Measurements from ENCODE around the gene CRYBG1. TPM values are rescaled to one million over a fixed set of nuclear protein-coding genes. Genes with fewer than 3 reads are reported as not detected.

CRYBG1 gene
- total RNA-seq, 1 donor = 11.9 TPM

DNA sequence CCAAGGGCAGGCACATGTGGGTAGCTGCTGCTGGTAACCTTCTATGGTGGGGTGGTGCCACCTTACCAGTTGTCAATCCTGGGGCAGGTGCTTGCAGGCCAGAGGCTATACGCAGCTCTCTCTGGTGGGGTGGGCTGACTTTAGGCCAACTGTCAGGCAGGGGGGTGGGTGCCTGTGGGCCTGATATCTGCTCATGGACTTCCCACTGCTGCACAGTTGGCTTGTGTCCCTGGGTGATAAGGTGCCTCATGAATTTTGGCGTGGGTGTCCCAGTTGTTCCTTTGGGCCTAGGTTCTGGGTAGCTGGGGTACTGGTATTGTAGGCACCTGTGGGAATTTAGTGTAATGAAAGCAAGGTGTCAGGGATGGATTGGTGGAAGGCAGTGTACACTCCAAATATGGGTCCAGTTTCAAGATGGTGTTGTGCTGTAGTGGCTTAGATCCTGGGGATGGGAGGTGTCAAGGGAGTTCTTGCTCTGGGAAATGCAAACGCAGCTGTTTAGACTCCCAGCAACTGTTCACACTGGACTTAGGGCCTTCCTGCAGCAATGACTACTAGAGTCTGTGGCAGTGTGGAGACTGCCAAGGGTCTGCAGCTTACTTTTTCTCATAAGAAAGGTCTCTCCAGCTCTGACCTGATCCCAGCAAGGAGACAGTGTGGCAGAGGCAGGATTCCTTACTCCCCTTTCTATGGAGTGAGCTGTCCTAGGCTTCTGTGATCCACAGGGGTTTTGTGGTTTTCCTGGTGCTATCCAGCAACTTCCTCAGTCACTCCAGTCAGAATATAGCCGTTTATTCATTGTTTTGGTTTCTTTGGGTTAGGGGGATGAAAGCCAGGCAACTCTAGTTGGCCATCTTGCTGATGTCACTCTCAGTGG lies 128.2 kb downstream of the CRYBG1 start:
- no peak overlapping the region for H2AFZ ChIP-seq (ENCODE audit: low read length)
- no peaks in the 10 kb centered on the region for H3K9me3 ChIP-seq (ENCODE audit: low read depth, low read length)
- H3K4me3 ChIP-seq (ENCODE audit: insufficient read depth, low read length) = no peak overlapping the region
- no peak overlapping the region for H3K27ac ChIP-seq (ENCODE audit: low read depth, low read length)
- no peaks in the 10 kb centered on the region for H3K79me2 ChIP-seq (ENCODE audit: insufficient read depth, low read length)
- no peak for DNase-seq (ENCODE audit: insufficient read length, low spot score, missing footprints)
- peaks cover 5% of the 10 kb centered on the region for H3K4me1 ChIP-seq (ENCODE audit: insufficient read depth, low read length)
- no peaks in the 10 kb centered on the region for H3K36me3 ChIP-seq (ENCODE audit: insufficient read depth, low read length)
- no peak for TF ChIP-seq CTCF (IDR thresholded peaks at IDR 0.05; ENCODE audit: extremely low read depth, low read depth, low read length)
- no peaks in the 10 kb centered on the region for H4K20me1 ChIP-seq (ENCODE audit: insufficient read depth, low read length)
- no peak overlapping the region for H3K4me2 ChIP-seq (ENCODE audit: insufficient read depth, low read length)
- H3K27me3 ChIP-seq (ENCODE audit: insufficient read depth, low read length) = peaks cover 3% of the 10 kb centered on the region

DNA sequence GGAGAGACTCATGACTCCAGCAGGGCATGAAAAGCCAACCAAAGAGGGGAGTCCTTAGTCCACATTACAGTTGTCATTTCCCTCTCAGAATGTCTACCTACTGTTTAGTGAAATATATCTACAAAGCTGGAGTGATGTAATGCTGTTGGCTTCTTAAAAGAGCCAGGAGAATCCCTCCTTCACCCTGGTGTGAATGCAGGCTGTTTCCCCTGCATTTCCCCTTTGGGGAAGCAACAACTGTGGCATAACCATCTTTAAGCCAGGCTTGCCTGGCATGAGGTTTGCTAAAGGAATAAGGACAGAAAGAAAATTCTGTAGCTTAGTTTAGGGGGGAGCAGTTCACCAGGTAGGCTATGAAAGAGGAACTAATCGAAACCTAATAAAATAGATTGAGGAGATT lies 129.5 kb downstream of the CRYBG1 start:
- DNase-seq (ENCODE audit: insufficient read length, low spot score, missing footprints) = no peak
- no peak overlapping the region for H2AFZ ChIP-seq (ENCODE audit: low read length)
- H3K27ac ChIP-seq (ENCODE audit: low read depth, low read length) = no peak overlapping the region
- no peaks in the 10 kb centered on the region for H3K9me3 ChIP-seq (ENCODE audit: low read depth, low read length)
- no peak for TF ChIP-seq CTCF (IDR thresholded peaks at IDR 0.05; ENCODE audit: extremely low read depth, low read depth, low read length)
- no peak overlapping the region for H3K4me3 ChIP-seq (ENCODE audit: insufficient read depth, low read length)
- H4K20me1 ChIP-seq (ENCODE audit: insufficient read depth, low read length) = no peaks in the 10 kb centered on the region
- no peak overlapping the region for H3K4me2 ChIP-seq (ENCODE audit: insufficient read depth, low read length)
- H3K36me3 ChIP-seq (ENCODE audit: insufficient read depth, low read length) = no peaks in the 10 kb centered on the region
- H3K4me1 ChIP-seq (ENCODE audit: insufficient read depth, low read length) = peaks cover 5% of the 10 kb centered on the region
- H3K27me3 ChIP-seq (ENCODE audit: insufficient read depth, low read length) = peaks cover 3% of the 10 kb centered on the region
- no peaks in the 10 kb centered on the region for H3K79me2 ChIP-seq (ENCODE audit: insufficient read depth, low read length)

DNA sequence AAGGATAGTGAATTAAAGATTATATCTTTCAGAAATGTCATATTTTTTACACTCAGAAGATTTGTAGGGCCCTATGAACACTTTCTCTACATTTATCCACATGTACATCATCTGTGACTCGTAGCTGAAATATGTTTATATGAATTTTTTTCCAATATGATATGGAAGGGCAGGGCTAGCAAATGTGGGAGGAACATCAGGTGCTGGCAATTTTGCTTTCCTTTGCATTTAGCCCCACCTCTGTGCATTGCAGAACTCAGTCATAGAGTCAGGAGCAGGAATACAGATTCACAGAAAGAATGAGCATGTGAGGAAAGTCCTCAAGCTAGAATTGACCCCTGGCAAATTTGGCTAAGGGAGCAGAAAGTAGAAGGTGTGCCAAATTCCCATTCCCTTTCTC lies 129.9 kb downstream of the CRYBG1 start:
- H3K27ac ChIP-seq (ENCODE audit: low read depth, low read length) = no peak overlapping the region

More for the DNA sequence above, 129.9 kb downstream of the CRYBG1 start:
- Histone ChIP-seq H3K79me2 (ENCODE audit: insufficient read depth, low read length) (no peaks in the 10 kb centered on the region), H2AFZ (ENCODE audit: low read length) (no peak overlapping the region), H4K20me1 (ENCODE audit: insufficient read depth, low read length) (no peaks in the 10 kb centered on the region), H3K4me1 (ENCODE audit: insufficient read depth, low read length) (peaks cover 5% of the 10 kb centered on the region), H3K27me3 (ENCODE audit: insufficient read depth, low read length) (peaks cover 3% of the 10 kb centered on the region), H3K4me2 (ENCODE audit: insufficient read depth, low read length) (no peak overlapping the region), H3K9me3 (ENCODE audit: low read depth, low read length) (no peaks in the 10 kb centered on the region), H3K4me3 (ENCODE audit: insufficient read depth, low read length) (no peak overlapping the region), H3K36me3 (ENCODE audit: insufficient read depth, low read length) (no peaks in the 10 kb centered on the region)
- no peak for TF ChIP-seq CTCF (IDR thresholded peaks at IDR 0.05; ENCODE audit: extremely low read depth, low read depth, low read length)
- DNase-seq (ENCODE audit: insufficient read length, low spot score, missing footprints) = no peak
